IPS-18a (cell line): ENCODE measurements around the gene NR2F1-AS1.

ENCODE experiments used
- H3K27ac ChIP-seq: one replicate; pipeline ENCODE4 v1.5.1; 2013; ENCODE audit warnings: low read length
- H3K27me3 ChIP-seq: one replicate; pipeline ENCODE4 v1.6.1; 2013; ENCODE audit warnings: mild to moderate bottlenecking, low read length; ENCODE audit not compliant: control insufficient read depth, insufficient read depth
- H3K36me3 ChIP-seq: one replicate; pipeline ENCODE4 v1.6.1; 2013; ENCODE audit warnings: low read depth, low read length; ENCODE audit not compliant: control insufficient read depth
- H3K4me1 ChIP-seq: one replicate; pipeline ENCODE4 v1.6.1; 2013; ENCODE audit warnings: low read depth, low read length; ENCODE audit not compliant: control insufficient read depth
- H3K4me3 ChIP-seq: one replicate; pipeline ENCODE4 v1.5.1; 2013; ENCODE audit warnings: low read length
- H3K9ac ChIP-seq: one replicate; pipeline ENCODE4 v1.6.1; 2013; ENCODE audit warnings: mild to moderate bottlenecking, low read length, moderate library complexity
- H3K9me3 ChIP-seq: one replicate; pipeline ENCODE4 v1.6.1; 2013; ENCODE audit warnings: low read depth, low read length; ENCODE audit not compliant: control insufficient read depth

NR2F1-AS1 gene

DNA sequence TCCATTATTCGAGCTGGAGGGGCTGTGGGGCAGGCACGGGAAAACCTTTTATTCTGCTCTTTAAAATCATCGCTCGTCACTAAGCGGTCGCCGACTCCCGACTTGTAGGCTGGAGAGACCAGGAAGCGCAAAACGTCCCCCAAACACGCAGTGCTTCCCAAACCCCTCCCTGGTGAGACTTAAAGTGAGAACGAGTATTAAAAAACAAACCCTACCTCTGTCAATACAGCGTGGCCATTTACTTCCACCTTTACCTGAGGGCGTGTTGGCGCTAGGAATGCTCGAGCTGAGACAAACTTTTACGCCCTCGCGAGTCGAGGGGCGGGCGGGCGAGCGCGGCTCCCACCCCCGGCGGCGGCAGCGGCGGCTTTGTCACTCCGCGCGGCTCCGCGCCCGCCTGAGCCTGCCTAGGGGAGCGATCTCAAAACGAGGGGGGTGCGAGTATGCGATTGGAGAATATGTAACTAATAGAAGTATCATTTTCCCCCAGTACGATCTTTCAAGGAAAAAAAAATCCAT lies at the start of gene NR2F1-AS1:
Gene NR2F1-AS1 (minus strand): TSS at position 293 of the 519 bp plus-strand sequence.
- peaks cover 90% of the 10 kb centered on the region for H3K27me3 ChIP-seq
- peak within 1 kb of the TSS; percentile 10 for H3K9ac ChIP-seq
- peaks cover 14% of the 10 kb centered on the region for H3K4me1 ChIP-seq
- H3K36me3 ChIP-seq: no peaks in the 10 kb centered on the region
- no peak within 1 kb of the TSS for H3K27ac ChIP-seq
- H3K4me3 ChIP-seq: peak within 1 kb of the TSS; percentile 59
- H3K9me3 ChIP-seq: no peaks in the 10 kb centered on the region

DNA sequence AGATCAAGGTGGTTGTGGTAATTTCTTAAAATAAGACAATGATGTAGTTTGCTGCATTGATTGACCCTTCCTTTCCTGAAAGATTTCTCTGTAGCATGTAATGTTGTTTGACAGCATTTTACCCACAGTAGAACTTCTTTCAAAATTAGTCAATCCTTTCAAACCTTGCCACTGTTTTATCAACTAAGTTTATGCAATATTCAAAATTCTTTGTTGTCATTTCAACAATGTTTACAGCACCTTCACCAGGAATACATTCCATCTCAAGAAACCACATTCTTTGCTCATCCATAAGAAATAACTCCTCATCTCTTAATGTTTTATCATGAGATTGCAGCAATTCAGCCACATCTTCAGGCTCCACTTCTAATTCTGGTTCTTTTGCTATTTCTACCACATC lies 45.8 kb upstream of the NR2F1-AS1 start:
- no peaks in the 10 kb centered on the region for H3K4me1 ChIP-seq
- H3K27me3 ChIP-seq: peaks cover 28% of the 10 kb centered on the region
- H3K9me3 ChIP-seq: no peaks in the 10 kb centered on the region
- H3K4me3 ChIP-seq: no peak overlapping the region
- no peaks in the 10 kb centered on the region for H3K36me3 ChIP-seq
- no peak overlapping the region for H3K9ac ChIP-seq
- no peak overlapping the region for H3K27ac ChIP-seq

DNA sequence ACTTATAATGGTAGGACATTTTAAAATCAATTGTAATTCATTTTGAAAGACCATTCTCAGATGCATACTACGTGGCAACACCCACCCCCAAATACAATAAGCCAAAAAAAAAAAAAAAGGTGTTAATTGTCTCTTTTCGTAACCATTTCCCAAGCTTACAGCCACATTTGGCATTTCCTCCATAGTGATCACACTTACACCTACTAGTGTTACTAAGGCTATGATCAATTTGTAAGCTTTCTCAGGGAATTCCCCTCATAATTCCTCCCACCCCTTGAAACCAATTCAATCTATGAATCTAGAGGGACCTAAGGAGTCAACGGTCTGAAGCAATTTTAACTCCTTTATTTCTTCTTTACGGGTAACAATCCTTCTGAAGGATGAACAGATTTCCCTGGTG lies 42.1 kb upstream of the NR2F1-AS1 start:
- H3K9ac ChIP-seq: no peak overlapping the region
- no peak overlapping the region for H3K27ac ChIP-seq
- H3K27me3 ChIP-seq: peaks cover 62% of the 10 kb centered on the region
- H3K4me1 ChIP-seq: peaks cover 8% of the 10 kb centered on the region
- no peaks in the 10 kb centered on the region for H3K9me3 ChIP-seq
- H3K4me3 ChIP-seq: no peak overlapping the region
- H3K36me3 ChIP-seq: no peaks in the 10 kb centered on the region

DNA sequence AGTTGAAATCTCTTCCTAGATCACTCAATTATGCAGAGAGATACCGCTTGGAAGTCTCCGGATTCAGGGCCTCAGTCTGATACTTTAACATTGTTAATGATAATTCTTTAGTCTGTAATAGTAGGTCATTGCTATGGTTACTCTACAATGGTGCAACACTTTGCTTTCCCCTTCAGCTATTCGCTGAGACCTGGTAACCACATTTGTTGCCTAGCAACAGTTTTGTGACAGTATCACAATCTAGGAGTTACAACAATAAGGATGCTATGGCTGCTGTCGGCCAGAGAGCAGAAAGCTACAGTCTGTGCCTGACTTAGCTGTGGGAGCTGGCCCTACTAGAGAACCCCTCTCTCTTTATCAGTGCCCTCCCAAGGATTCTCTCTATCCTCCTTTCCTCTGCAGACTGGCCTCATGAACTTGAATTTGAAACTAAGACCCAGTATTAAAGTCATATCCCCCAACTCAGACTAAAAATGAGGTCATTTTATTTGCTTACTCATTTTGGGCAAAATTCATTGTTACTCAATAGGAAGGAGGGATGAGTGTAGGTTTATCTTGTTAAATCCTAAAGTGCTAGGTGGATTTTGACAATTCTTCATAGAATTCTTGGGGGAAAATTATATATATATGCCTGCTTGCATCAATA lies 41.3 kb upstream of the NR2F1-AS1 start:
- Histone ChIP-seq H3K4me3 (no peak overlapping the region), H3K9me3 (no peaks in the 10 kb centered on the region), H3K36me3 (no peaks in the 10 kb centered on the region), H3K27ac (no peak overlapping the region), H3K4me1 (peaks cover 8% of the 10 kb centered on the region), H3K9ac (no peak overlapping the region), H3K27me3 (peaks cover 70% of the 10 kb centered on the region)

DNA sequence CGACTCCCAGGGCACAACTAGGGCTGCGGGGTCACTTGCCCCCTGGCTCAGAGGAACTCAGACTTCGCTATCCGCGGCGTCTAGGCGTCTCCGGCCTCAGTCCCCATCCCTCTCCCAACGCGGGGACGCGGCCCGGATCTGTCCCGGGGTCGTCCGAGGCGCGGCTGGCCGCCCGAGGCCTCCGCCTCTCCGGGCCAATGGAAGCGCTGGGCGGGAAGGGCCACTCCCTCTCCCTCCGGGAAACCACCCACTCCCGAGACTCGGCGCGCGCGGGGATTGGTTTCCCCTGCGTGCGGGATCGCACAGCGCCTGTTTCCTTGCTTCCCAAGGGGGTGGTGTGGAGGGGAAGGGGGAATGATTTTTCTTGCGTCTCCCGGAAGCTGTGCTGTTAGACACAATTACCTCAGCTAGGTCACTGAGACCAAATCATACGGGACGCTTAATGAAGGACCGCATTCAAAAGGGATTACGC lies 40.3 kb upstream of the NR2F1-AS1 start:
- H3K9ac ChIP-seq: no peak overlapping the region
- H3K36me3 ChIP-seq: no peaks in the 10 kb centered on the region
- H3K27ac ChIP-seq: no peak overlapping the region
- peaks cover 8% of the 10 kb centered on the region for H3K4me1 ChIP-seq
- no peaks in the 10 kb centered on the region for H3K9me3 ChIP-seq
- peaks cover 80% of the 10 kb centered on the region for H3K27me3 ChIP-seq
- H3K4me3 ChIP-seq: peak overlapping the region; percentile 76

DNA sequence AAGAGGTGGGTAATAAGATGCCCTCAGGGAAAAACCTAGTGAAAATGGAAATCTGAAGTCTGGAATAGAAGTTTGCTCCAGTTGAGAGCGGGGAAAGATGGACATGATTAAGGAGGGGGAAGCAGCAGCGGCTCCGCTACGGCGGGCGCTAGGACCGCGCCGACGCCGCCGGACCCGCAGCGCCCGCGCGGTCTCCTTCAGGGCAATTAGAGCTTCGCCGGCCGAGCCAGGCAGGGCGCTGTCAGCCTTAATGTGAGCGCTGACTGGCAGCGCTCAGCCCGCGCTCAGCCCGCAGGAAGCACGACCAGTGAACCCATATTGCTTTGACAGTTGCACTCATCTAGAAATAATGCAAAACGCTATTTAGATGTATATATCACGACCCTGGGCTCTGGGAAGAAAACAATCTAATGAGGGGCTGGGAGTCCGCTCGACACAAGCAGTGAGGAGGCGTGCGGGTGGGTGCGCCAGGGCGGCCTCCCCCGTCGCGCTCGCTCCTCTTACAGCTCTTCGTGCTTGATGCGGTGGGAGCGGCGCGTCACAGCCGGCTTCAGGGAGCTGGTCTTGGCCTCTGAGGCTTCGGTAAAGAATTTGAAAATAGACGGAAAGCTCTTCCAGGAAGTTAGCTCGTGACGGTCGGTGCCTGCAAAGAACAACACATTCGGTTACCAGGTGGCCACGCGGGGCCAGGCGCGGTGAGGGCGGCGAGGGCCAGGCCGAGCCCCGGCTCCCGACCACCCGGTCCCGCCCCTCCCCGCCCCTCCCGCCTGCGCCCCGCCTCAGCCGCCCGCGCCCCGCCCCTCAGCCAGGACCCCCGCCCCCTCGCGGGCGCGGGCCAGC lies 39.7 kb upstream of the NR2F1-AS1 start:
- H3K27ac ChIP-seq: no peak overlapping the region
- H3K9ac ChIP-seq: no peak overlapping the region
- H3K4me1 ChIP-seq: peaks cover 8% of the 10 kb centered on the region
- no peaks in the 10 kb centered on the region for H3K9me3 ChIP-seq
- peaks cover 87% of the 10 kb centered on the region for H3K27me3 ChIP-seq
- H3K4me3 ChIP-seq: peak overlapping the region; percentile 76
- H3K36me3 ChIP-seq: no peaks in the 10 kb centered on the region

DNA sequence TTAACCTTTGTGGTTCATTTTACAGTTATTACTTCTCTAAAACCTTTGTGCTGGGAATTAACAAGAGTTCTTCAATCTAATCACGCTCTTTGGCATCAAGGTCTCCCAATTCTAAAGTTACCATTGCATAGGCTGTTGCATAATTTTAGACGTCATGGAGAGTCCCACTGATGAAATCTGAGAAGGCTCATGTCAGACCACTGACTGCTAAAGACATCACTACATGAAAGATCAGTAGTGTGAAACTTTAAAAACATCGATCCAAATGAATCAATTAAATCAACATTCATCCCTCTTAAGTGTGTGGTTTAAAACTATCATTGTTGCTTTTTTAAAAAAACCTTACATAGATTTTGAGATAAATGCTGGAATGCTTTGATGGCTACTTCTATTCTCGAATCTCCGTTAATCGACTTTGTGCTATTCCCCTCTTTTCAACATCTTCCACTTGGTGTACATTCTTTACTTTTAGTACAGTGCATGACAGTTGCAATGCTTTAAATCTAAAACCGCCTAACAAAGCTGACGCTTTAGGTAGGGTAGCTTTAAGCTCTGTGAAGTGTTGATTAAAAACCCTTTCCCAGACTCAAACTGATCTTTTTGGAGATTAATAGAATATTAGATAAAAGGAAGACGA lies 35.6 kb upstream of the NR2F1-AS1 start:
- Histone ChIP-seq H3K27ac (no peak overlapping the region), H3K4me3 (no peak overlapping the region), H3K36me3 (no peaks in the 10 kb centered on the region), H3K27me3 (peaks cover 98% of the 10 kb centered on the region), H3K9me3 (no peaks in the 10 kb centered on the region), H3K4me1 (peaks cover 14% of the 10 kb centered on the region), H3K9ac (no peak overlapping the region)

DNA sequence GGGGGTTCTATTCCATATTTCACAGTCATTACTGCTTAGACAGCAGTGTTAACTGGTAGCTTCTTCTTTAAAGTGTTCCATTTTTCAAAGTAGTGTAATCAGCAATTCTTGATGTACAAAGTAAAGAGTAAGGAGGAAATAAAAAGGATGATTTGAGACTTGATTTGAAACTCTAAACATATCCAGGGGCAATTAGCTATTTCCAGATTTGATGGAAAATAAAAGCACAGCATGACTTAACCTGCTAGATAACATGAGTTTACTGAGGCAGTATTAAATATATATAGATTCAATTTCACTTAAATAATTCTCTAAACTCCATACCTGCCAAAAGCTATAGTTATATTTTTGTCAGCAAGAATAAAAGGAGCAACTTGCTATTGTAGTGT lies 31.8 kb upstream of the NR2F1-AS1 start:
- Histone ChIP-seq H3K36me3 (no peaks in the 10 kb centered on the region), H3K4me1 (peaks cover 26% of the 10 kb centered on the region), H3K27ac (no peak overlapping the region), H3K9ac (no peak overlapping the region), H3K4me3 (no peak overlapping the region), H3K27me3 (peaks cover 100% of the 10 kb centered on the region), H3K9me3 (no peaks in the 10 kb centered on the region)

DNA sequence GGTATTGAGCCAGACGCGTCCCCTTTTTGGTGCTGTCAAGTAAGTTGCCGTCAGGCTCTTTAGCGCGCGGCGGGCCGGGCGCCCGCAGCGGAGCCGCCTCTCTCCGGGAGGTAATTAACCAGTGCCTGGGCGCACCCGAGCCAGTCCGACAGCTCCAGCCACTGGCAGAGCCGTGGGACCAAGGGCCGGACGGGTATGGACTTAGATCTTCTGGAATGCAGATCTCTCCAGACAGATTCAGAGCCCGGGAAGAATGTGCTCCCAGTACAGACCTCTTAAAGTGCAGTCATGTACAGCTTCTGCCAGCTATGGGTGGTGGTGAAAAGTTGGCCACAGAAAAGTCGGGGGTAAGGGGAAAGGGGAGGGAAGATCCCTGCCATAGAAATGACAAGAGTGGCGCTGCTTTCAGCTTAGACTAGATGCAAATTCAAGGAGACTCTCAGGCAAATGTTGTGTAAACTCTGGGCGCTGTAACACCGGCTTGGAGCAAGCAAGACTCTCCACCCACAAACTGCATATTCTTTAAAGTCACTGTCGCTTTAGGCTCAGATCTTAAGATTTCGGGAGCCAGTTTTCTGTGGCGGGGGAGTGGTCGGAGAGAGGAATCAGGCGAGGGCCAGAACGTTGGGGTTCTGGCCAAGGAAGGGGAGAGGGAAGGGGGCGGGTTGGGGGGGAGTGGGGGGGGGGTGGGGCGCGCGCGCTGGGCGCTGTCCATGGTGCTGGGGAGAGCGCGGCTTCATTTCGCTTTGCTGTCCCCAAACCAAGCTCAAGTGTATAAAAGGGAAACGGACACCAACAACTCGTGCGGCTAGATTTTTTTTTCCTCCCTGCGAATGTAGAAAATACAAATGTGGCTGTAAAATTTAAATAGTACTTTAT lies 31.2 kb upstream of the NR2F1-AS1 start:
- H3K27me3 ChIP-seq: peaks cover 100% of the 10 kb centered on the region
- no peak overlapping the region for H3K9ac ChIP-seq
- H3K9me3 ChIP-seq: no peaks in the 10 kb centered on the region
- H3K36me3 ChIP-seq: no peaks in the 10 kb centered on the region
- H3K4me1 ChIP-seq: peaks cover 28% of the 10 kb centered on the region
- H3K27ac ChIP-seq: no peak overlapping the region
- peak overlapping the region; percentile 42 for H3K4me3 ChIP-seq

DNA sequence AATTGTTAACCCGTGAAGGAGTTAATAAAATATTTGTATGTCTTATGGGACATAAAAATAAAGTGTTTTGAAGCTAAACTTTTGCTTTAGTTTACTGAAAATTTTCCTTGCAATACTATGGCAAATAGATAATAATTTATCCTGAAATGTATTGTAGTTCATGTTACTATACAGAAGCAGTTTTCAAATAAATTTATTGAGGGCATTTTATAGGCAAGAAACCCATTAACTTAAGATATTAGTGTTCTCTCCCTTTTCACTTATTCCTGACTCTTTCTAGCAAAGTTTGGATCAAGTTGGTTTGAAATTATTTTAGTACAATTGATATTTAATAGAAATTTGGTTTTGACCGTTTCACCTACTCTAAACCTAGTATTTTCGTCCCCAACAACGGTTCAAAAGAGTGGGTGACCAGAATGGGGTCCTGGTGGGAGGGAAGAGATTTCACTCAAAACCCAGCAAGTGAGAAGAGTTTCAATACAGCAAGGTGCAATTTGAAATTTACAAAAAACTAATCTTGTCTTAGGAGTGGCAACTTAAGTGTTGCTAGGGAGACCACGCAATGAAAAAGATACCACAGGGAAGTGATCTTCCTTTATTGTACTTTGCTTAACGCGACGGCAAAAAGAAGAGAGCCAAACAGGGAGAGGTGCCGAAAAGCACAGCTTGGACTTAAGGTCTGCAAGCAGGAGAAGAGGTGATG lies 30.4 kb upstream of the NR2F1-AS1 start:
- Histone ChIP-seq H3K9me3 (no peaks in the 10 kb centered on the region), H3K27ac (no peak overlapping the region), H3K9ac (no peak overlapping the region), H3K27me3 (peaks cover 100% of the 10 kb centered on the region), H3K4me3 (peak overlapping the region; percentile 42), H3K4me1 (peaks cover 28% of the 10 kb centered on the region), H3K36me3 (no peaks in the 10 kb centered on the region)
